Measurements from ENCODE around the gene SELENOF. TPM values are rescaled to one million over a fixed set of nuclear protein-coding genes. Genes with fewer than 3 reads are reported as not detected.
"Not testable (repeated sequence)": the region's sequence is repeated elsewhere in the genome, so short reads cannot be mapped to it uniquely, and the experiment has no call there.

The SELENOF gene
- total RNA-seq, 1 donor, result 182 TPM

DNA sequence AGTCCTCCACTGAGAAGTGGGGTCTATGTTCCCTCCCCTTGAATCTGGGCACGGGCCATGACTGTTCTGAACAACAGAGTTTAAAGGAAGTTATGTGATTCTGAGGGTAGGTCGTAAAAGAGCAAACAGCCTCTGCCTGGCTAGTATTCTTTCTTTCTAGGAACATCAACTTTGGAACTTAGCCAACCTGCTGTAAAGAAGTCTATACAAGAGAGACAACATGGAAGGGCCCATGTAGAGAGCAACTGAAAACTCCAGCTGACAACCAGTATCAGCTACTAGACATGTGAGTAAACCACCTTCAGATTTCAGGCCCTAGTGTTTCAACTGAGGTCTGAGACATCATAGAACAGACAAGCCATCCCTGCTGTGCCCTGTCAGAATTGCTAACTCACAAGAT lies 7.5 kb downstream of the SELENOF start:
- no peaks in the 10 kb centered on the region for H3K9me3 ChIP-seq (ENCODE audit: low read depth, low read length)
- H3K36me3 ChIP-seq (ENCODE audit: insufficient read depth, low read length), result peaks cover 14% of the 10 kb centered on the region
- no peaks in the 10 kb centered on the region for H3K4me1 ChIP-seq (ENCODE audit: insufficient read depth, low read length)
- H3K79me2 ChIP-seq (ENCODE audit: insufficient read depth, low read length), result peaks cover 96% of the 10 kb centered on the region
- H3K4me3 ChIP-seq (ENCODE audit: insufficient read depth, low read length), result no peak overlapping the region
- no peak for TF ChIP-seq CTCF (IDR thresholded peaks at IDR 0.05; ENCODE audit: extremely low read depth, low read depth, low read length)
- DNase-seq (ENCODE audit: insufficient read length, low spot score, missing footprints), result no peak
- H4K20me1 ChIP-seq (ENCODE audit: insufficient read depth, low read length), result peaks cover 57% of the 10 kb centered on the region
- H2AFZ ChIP-seq (ENCODE audit: low read length), result no peak overlapping the region
- no peaks in the 10 kb centered on the region for H3K27me3 ChIP-seq (ENCODE audit: insufficient read depth, low read length)
- no peak overlapping the region for H3K4me2 ChIP-seq (ENCODE audit: insufficient read depth, low read length)
- no peak overlapping the region for H3K27ac ChIP-seq (ENCODE audit: low read depth, low read length)

DNA sequence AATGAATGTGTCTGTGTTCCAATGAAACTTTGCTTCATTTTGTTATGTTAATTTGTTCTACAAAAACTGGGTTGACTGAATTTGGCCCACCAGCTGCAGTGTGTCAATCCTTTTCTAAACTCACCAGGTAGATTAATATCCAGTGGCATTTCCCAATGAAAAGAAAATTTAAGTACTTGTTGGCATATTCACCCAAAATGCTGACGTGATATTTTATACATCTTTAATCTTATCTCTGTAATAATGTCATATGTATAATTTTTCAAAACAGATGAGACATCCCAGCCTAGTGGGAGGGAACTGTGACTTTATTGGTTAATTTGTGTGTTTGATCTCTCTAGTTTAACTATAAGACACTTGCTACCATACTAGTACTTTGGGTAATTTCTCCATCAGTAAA lies 8.1 kb downstream of the SELENOF start:
- peaks cover 94% of the 10 kb centered on the region for H3K79me2 ChIP-seq (ENCODE audit: insufficient read depth, low read length)
- H4K20me1 ChIP-seq (ENCODE audit: insufficient read depth, low read length), result peaks cover 51% of the 10 kb centered on the region
- no peak for TF ChIP-seq CTCF (IDR thresholded peaks at IDR 0.05; ENCODE audit: extremely low read depth, low read depth, low read length)
- no peak overlapping the region for H3K4me3 ChIP-seq (ENCODE audit: insufficient read depth, low read length)
- H2AFZ ChIP-seq (ENCODE audit: low read length), result no peak overlapping the region
- H3K36me3 ChIP-seq (ENCODE audit: insufficient read depth, low read length), result peaks cover 16% of the 10 kb centered on the region
- no peak overlapping the region for H3K27ac ChIP-seq (ENCODE audit: low read depth, low read length)
- no peaks in the 10 kb centered on the region for H3K9me3 ChIP-seq (ENCODE audit: low read depth, low read length)
- H3K4me2 ChIP-seq (ENCODE audit: insufficient read depth, low read length), result no peak overlapping the region
- H3K4me1 ChIP-seq (ENCODE audit: insufficient read depth, low read length), result no peaks in the 10 kb centered on the region
- no peak for DNase-seq (ENCODE audit: insufficient read length, low spot score, missing footprints)
- H3K27me3 ChIP-seq (ENCODE audit: insufficient read depth, low read length), result no peaks in the 10 kb centered on the region

DNA sequence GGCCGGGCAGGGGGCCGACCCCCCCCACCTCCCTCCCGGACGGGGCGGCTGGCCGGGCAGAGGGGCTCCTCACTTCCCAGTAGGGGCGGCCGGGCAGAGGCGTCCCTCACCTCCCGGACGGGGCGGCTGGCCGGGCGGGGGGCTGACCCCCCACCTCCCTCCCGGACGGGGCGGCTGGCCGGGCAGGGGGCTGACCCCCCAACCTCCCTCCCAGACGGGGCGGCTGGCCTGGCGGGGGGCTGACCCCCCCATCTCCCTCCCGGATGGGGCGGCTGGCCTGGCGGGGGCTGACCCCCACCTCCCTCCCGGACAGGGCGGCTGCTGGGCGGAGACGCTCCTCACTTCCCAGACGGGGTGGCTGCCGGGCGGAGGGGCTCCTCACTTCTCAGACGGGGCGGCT lies 14.5 kb downstream of the SELENOF start:
- not testable (repeated sequence) for H3K4me2 ChIP-seq (ENCODE audit: insufficient read depth, low read length); DNase-seq (ENCODE audit: insufficient read length, low spot score, missing footprints); H3K9me3 ChIP-seq (ENCODE audit: low read depth, low read length); H3K36me3 ChIP-seq (ENCODE audit: insufficient read depth, low read length); H3K4me1 ChIP-seq (ENCODE audit: insufficient read depth, low read length); H3K27ac ChIP-seq (ENCODE audit: low read depth, low read length); H3K4me3 ChIP-seq (ENCODE audit: insufficient read depth, low read length); H3K27me3 ChIP-seq (ENCODE audit: insufficient read depth, low read length); H2AFZ ChIP-seq (ENCODE audit: low read length)
- H3K79me2 ChIP-seq (ENCODE audit: insufficient read depth, low read length), result peaks cover 69% of the 10 kb centered on the region
- peaks cover 14% of the 10 kb centered on the region for H4K20me1 ChIP-seq (ENCODE audit: insufficient read depth, low read length)

- no peak for DNase-seq (ENCODE audit: insufficient read length, low spot score, missing footprints)
- Histone ChIP-seq H3K27ac (ENCODE audit: low read depth, low read length) (no peak overlapping the region), H3K4me2 (ENCODE audit: insufficient read depth, low read length) (no peak overlapping the region), H4K20me1 (ENCODE audit: insufficient read depth, low read length) (peaks cover 4% of the 10 kb centered on the region), H3K4me1 (ENCODE audit: insufficient read depth, low read length) (no peaks in the 10 kb centered on the region), H3K79me2 (ENCODE audit: insufficient read depth, low read length) (peaks cover 70% of the 10 kb centered on the region), H3K27me3 (ENCODE audit: insufficient read depth, low read length) (no peaks in the 10 kb centered on the region), H3K9me3 (ENCODE audit: low read depth, low read length) (no peaks in the 10 kb centered on the region), H3K4me3 (ENCODE audit: insufficient read depth, low read length) (no peak overlapping the region), H2AFZ (ENCODE audit: low read length) (no peak overlapping the region), H3K36me3 (ENCODE audit: insufficient read depth, low read length) (no peaks in the 10 kb centered on the region)
- no peak for TF ChIP-seq CTCF (IDR thresholded peaks at IDR 0.05; ENCODE audit: extremely low read depth, low read depth, low read length)
Measured at GRCh38 chr1:86888327-86888726, 25.6 kb downstream of the SELENOF start.

Data from osteoblast (primary cell).